ENCODE data around the gene LRBA.
A peak's percentile ranks its signal among the peaks of the same experiment; 100 is the strongest.

LRBA gene

GRCh38 chr4:150827226-150827625 is 187.9 kb downstream of the LRBA start:
- Mint-ChIP-seq H3K36me3 (ENCODE audit: low read depth) (peaks cover 49% of the 10 kb centered on the region), H3K9me3 (no peaks in the 10 kb centered on the region), H3K4me3 (peak overlapping the region; percentile 44), H3K27me3 (ENCODE audit: low read depth) (no peaks in the 10 kb centered on the region), H3K4me1 (ENCODE audit: low read depth) (peaks cover 32% of the 10 kb centered on the region), H3K27ac (peak overlapping the region; percentile 81)
- no peak for DNase-seq (ENCODE audit: low spot score)

- Mint-ChIP-seq H3K4me3 (peak overlapping the region; percentile 44), H3K27ac (peak overlapping the region; percentile 7), H3K9me3 (no peaks in the 10 kb centered on the region), H3K4me1 (ENCODE audit: low read depth) (peaks cover 32% of the 10 kb centered on the region), H3K36me3 (ENCODE audit: low read depth) (peaks cover 49% of the 10 kb centered on the region), H3K27me3 (ENCODE audit: low read depth) (no peaks in the 10 kb centered on the region)
- DNase-seq (ENCODE audit: low spot score) = no peak
These were observed 188.8 kb downstream of the LRBA start for GRCh38 chr4:150826306-150826705.

DNA sequence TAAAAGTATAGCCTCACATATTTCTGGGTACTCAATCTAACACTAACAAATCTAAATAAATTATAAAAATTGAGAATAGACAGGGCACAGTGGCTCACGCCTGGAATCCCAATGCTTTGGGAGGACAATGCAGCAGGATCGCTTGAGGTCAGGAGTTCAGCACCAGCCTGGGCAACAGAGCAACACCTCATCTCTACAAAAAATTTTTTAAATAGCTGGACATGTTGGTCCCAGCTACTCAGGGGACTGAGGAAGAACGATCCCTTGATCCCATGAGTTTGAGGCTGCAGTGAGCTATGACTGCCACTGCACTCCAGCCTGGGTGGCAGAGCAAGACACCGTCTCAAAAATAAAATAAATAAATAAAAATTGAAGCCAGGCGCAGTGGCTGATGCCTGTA is 192.7 kb downstream of the LRBA start:
- Mint-ChIP-seq H3K27ac (no peak overlapping the region), H3K4me1 (ENCODE audit: low read depth) (peaks cover 25% of the 10 kb centered on the region), H3K36me3 (ENCODE audit: low read depth) (peaks cover 32% of the 10 kb centered on the region), H3K27me3 (ENCODE audit: low read depth) (no peaks in the 10 kb centered on the region), H3K9me3 (no peaks in the 10 kb centered on the region), H3K4me3 (no peak overlapping the region)
- no peak for DNase-seq (ENCODE audit: low spot score)

DNA sequence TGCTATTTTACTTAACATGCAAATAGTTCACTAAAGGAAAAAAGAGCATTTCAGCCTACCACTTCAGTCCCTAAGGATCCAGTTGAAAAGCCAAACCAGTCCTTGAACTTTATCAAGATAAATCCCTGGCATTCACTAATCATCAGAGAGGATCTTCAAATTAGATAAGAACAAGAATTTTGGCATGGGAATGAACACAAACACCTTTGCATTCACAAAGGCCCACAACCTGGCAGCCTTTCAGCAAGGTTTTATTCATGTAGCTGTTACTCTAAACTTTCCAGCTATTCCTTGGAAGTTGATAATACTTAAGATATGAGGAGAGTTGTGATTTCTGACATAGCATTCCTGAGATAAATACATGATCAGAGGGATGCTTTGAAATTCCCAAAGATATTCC is 193.4 kb downstream of the LRBA start:
- Mint-ChIP-seq H3K36me3 (ENCODE audit: low read depth) (peaks cover 30% of the 10 kb centered on the region), H3K4me3 (no peak overlapping the region), H3K27ac (no peak overlapping the region), H3K9me3 (no peaks in the 10 kb centered on the region), H3K4me1 (ENCODE audit: low read depth) (peaks cover 17% of the 10 kb centered on the region), H3K27me3 (ENCODE audit: low read depth) (no peaks in the 10 kb centered on the region)
- DNase-seq (ENCODE audit: low spot score) = no peak

DNA sequence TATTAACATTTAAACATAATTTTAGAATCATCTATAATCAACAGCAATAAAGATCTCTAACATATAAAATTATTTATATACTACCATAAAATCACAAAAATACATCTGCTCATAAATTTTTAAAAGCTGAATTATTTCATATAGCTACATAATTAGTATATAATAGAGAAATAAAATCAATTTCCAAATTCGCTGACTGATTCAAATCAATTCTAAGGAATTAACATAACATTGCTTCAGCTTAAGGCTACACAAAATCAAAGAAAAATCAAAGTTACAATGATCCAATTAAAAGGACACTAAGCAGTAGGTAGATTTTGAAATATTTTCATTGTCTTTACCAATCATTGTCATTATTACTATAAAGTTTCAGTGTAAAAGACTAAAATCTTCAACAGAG is 194.7 kb downstream of the LRBA start:
- Mint-ChIP-seq H3K4me3 (no peak overlapping the region), H3K9me3 (no peaks in the 10 kb centered on the region), H3K27ac (no peak overlapping the region), H3K27me3 (ENCODE audit: low read depth) (no peaks in the 10 kb centered on the region), H3K36me3 (ENCODE audit: low read depth) (peaks cover 24% of the 10 kb centered on the region), H3K4me1 (ENCODE audit: low read depth) (peaks cover 13% of the 10 kb centered on the region)
- DNase-seq (ENCODE audit: low spot score) = no peak

DNA sequence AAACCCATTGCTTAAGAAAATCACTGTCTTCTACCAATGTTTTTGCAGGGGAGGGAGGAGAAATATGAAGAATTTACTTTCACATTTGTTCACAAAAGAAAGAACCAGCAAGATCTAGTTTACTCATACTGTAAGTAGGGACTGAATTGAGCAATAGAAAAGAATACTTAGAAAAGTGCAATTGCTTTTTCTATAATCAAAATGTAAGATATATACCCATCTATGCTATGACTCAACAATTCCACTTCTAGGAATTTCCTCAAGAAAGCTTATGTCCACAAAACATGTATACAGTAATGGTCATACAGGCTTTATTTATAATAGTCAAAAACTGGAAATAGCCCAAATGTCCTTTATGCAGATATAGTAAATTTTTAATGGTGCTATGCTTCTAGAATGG is 196.4 kb downstream of the LRBA start:
- Mint-ChIP-seq H3K4me3 (no peak overlapping the region), H3K9me3 (no peaks in the 10 kb centered on the region), H3K36me3 (ENCODE audit: low read depth) (peaks cover 16% of the 10 kb centered on the region), H3K27me3 (ENCODE audit: low read depth) (no peaks in the 10 kb centered on the region), H3K4me1 (ENCODE audit: low read depth) (peaks cover 8% of the 10 kb centered on the region), H3K27ac (no peak overlapping the region)
- no peak for DNase-seq (ENCODE audit: low spot score)

DNA sequence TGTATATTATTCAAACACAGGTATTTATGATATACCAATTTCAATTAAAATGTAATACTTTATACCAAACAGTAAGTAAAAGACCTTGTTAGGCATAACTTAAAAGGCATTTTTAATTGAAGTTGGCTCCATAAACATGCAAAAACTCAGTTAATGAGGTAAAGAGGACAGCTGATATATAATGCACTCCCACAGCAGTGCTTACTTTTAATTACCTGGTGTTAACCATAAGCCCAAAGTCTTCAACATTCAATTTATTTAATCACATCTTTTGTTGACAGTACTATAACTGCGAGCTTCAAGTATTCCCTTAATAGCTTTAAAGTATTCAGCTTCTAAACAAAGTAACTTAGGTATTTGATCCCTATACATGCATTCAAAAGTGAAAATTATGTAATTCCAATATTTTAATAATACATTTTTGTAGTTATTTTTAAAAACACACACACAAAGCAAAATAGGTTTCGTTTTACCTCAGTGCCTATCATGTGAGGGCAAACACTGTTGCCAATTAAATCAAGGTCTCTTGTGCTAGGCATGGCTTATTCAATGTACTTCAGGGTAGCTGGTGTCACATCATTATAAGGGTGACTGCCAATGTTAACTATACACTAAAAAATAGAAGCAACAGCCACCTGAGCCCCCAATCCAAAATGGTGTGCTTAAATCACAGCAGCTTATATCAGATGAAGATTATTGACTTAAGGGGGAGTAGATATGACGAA is 197.1 kb downstream of the LRBA start:
- Mint-ChIP-seq H3K36me3 (ENCODE audit: low read depth) (peaks cover 16% of the 10 kb centered on the region), H3K27ac (no peak overlapping the region), H3K4me1 (ENCODE audit: low read depth) (peaks cover 8% of the 10 kb centered on the region), H3K27me3 (ENCODE audit: low read depth) (no peaks in the 10 kb centered on the region), H3K9me3 (no peaks in the 10 kb centered on the region), H3K4me3 (no peak overlapping the region)
- DNase-seq (ENCODE audit: low spot score) = no peak

- Mint-ChIP-seq H3K4me1 (ENCODE audit: low read depth) (peaks cover 8% of the 10 kb centered on the region), H3K36me3 (ENCODE audit: low read depth) (peaks cover 16% of the 10 kb centered on the region), H3K4me3 (no peak overlapping the region), H3K9me3 (no peaks in the 10 kb centered on the region), H3K27me3 (ENCODE audit: low read depth) (no peaks in the 10 kb centered on the region), H3K27ac (no peak overlapping the region)
- no peak for DNase-seq (ENCODE audit: low spot score)
These were observed 198.1 kb downstream of the LRBA start for GRCh38 chr4:150817017-150817416.

DNA sequence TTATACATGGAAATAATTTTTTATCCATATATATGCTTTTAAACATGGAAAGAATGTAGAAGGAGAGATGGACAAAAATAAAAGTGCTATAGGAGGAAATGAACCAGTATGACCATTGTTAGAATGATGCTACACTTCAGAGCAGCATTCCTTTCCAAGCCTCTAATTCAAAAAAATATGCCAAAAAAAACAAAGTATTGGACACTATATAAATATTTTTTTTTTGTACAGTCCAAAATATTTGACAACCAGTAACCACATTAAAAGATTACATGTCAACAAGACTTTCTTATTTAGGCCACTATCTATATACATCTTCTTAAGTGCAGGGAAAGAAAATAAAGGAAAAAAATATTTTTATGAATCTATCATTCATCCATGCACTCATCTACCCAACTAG is 198.6 kb downstream of the LRBA start:
- Mint-ChIP-seq H3K4me3 (no peak overlapping the region), H3K27me3 (ENCODE audit: low read depth) (no peaks in the 10 kb centered on the region), H3K9me3 (no peaks in the 10 kb centered on the region), H3K27ac (no peak overlapping the region), H3K4me1 (ENCODE audit: low read depth) (peaks cover 8% of the 10 kb centered on the region), H3K36me3 (ENCODE audit: low read depth) (peaks cover 16% of the 10 kb centered on the region)
- DNase-seq (ENCODE audit: low spot score) = no peak

DNA sequence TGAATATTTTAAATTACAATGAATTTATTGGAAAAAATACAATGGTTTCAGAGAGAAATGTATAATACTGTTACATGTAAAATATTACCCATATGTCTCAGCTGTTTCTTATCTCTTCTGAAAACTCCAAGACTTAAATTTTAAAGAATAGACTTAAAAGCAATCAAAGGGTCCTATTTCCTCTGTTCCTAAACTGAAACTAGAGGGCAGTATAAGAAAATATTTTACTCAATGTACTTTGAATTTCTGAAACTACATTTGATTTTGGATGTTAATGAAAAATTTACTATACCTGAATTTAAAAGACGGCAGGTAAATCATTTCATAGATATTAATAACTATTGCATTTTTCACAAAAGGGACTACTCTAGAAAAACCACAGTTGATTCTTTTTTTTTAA is 200.2 kb downstream of the LRBA start:
- Mint-ChIP-seq H3K36me3 (ENCODE audit: low read depth) (peaks cover 18% of the 10 kb centered on the region), H3K4me1 (ENCODE audit: low read depth) (peaks cover 8% of the 10 kb centered on the region), H3K27me3 (ENCODE audit: low read depth) (no peaks in the 10 kb centered on the region), H3K9me3 (no peaks in the 10 kb centered on the region), H3K27ac (no peak overlapping the region), H3K4me3 (no peak overlapping the region)
- no peak for DNase-seq (ENCODE audit: low spot score)

GRCh38 chr4:150805183-150806025 is 209.7 kb downstream of the LRBA start:
- Mint-ChIP-seq H3K36me3 (ENCODE audit: low read depth) (peaks cover 6% of the 10 kb centered on the region), H3K4me1 (ENCODE audit: low read depth) (no peaks in the 10 kb centered on the region), H3K27ac (no peak overlapping the region), H3K4me3 (no peak overlapping the region), H3K27me3 (ENCODE audit: low read depth) (no peaks in the 10 kb centered on the region), H3K9me3 (no peaks in the 10 kb centered on the region)
- DNase-seq (ENCODE audit: low spot score) = no peak

- no peak overlapping the region for H3K27ac Mint-ChIP-seq
- no peak overlapping the region for H3K4me3 Mint-ChIP-seq
- no peaks in the 10 kb centered on the region for H3K27me3 Mint-ChIP-seq (ENCODE audit: low read depth)
- DNase-seq (ENCODE audit: low spot score) = no peak
- H3K36me3 Mint-ChIP-seq (ENCODE audit: low read depth) = peaks cover 7% of the 10 kb centered on the region
- H3K4me1 Mint-ChIP-seq (ENCODE audit: low read depth) = no peaks in the 10 kb centered on the region
- no peaks in the 10 kb centered on the region for H3K9me3 Mint-ChIP-seq
These were observed 213.3 kb downstream of the LRBA start for GRCh38 chr4:150801833-150802232.

DNA sequence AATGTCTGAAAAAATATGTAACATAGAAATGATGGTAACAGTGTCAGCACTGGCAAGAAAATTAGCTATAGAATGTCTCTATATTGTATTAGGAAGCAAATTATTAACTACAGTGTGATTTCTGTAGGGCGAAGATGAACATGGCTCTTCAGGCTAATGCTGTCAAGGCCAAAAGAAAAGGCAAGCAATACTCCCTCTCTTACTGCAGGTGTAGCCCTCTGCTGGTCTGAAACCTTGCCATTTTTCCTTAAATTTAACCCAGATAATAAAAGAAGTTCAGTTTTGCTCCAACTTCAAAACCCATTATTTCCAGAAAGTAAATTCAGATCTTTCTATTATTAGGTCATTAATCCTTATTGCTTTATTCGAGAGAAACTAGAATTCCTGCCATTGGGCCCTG is 215.9 kb downstream of the LRBA start:
- Mint-ChIP-seq H3K4me3 (no peak overlapping the region), H3K27me3 (ENCODE audit: low read depth) (no peaks in the 10 kb centered on the region), H3K9me3 (no peaks in the 10 kb centered on the region), H3K4me1 (ENCODE audit: low read depth) (no peaks in the 10 kb centered on the region), H3K27ac (no peak overlapping the region), H3K36me3 (ENCODE audit: low read depth) (peaks cover 5% of the 10 kb centered on the region)
- DNase-seq (ENCODE audit: low spot score) = no peak

DNA sequence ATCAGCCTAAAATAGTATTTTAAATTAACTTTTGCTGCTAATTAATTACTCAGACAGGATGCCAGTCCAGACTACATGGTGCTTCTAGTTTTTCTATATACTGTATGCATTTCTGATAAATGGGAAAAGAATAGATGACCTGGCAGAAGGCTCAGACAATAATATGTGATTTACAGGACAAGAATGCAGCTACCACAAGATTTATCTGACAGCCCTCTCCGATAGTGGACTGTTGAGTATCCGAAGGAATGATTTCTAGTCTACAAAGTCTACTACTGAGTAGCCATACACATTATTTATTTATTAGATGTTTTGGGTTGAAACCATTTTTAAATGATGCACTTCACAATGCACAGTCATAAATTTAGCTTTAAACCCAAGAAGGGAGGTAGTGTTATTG is 220.4 kb downstream of the LRBA start:
- Mint-ChIP-seq H3K27ac (no peak overlapping the region), H3K36me3 (ENCODE audit: low read depth) (peaks cover 5% of the 10 kb centered on the region), H3K27me3 (ENCODE audit: low read depth) (no peaks in the 10 kb centered on the region), H3K9me3 (no peaks in the 10 kb centered on the region), H3K4me3 (no peak overlapping the region), H3K4me1 (ENCODE audit: low read depth) (no peaks in the 10 kb centered on the region)
- no peak for DNase-seq (ENCODE audit: low spot score)
